Forelimb muscle (tissue), 1 donor: ENCODE results near the gene IL31RA. TPM values are rescaled to one million over a fixed set of nuclear protein-coding genes. Genes with fewer than 3 reads are reported as not detected.

ENCODE experiments used
- polyA plus RNA-seq: library from polyadenylated mRNA; unstranded; fragments of 120-200 nt; gene quantifications from one replicate; pipeline ENCODE4 v1.2.1, GENCODE V29; 2013; ENCODE audit not compliant: insufficient read length

Gene IL31RA
- polyA plus RNA-seq, 1 donor, result 0.94 TPM

Other genes with a start within 250 kb of the IL31RA start
- 11.0 TPM for gene SLC38A9, start 139.0 kb upstream of the IL31RA start, polyA plus RNA-seq
- 0.06 TPM for gene DDX4, start 113.3 kb upstream of the IL31RA start, polyA plus RNA-seq
- gene IL6ST, start 143.6 kb downstream of the IL31RA start, polyA plus RNA-seq, result 59.1 TPM